Naive thymus-derived CD4-positive, alpha-beta T cell (primary cell): Measurements from ENCODE around the gene NCKAP1. TPM values are rescaled to one million over a fixed set of nuclear protein-coding genes. Genes with fewer than 3 reads are reported as not detected.

Experiments
- ATAC-seq: fragments of 150-1000 bp; cut with Tn5 transposase; 2 replicates; pipeline ENCODE4 v1.10.0; 2021; ENCODE audit warnings: mild to moderate bottlenecking, moderate library complexity
- CTCF ChIA-PET: fragments of 350-600 bp; sonication (Branson Sonifier 250); formaldehyde crosslinking; loops from one replicate; lab custom pipeline; 2021; ENCODE audit warnings: antibody characterized with exemption; lab: Charles Lee
- POLR2A ChIA-PET: fragments of 350-600 bp; sonication (Branson Sonifier 250); formaldehyde crosslinking; loops from one replicate; lab custom pipeline; 2021; ENCODE audit warnings: antibody characterized with exemption, inconsistent platforms; lab: Charles Lee
- DNase-seq, 9 donors: peaks; one replicate each; pipeline versions ENCODE4 v3.0.0 to v3.0.0-alpha.2; 2020 to 2022; ENCODE audit warnings: mixed read lengths in 1 of 9
- H3K27ac ChIP-seq: one replicate; pipeline ENCODE4 v1.7.0; 2013; ENCODE audit warnings: mild to moderate bottlenecking, low read depth, low read length, moderate library complexity
- H3K27me3 ChIP-seq, 2 donors: one replicate each; pipeline ENCODE4 v1.7.0; 2013; ENCODE audit warnings: low read length in 2 of 2, mild to moderate bottlenecking in 2 of 2, moderate library complexity in 2 of 2; ENCODE audit not compliant: control insufficient read depth in 2 of 2, insufficient read depth in 2 of 2
- H3K36me3 ChIP-seq, 3 experiments: 1 replicate in 2 of 3; 2 replicates in 1 of 3; pipeline ENCODE4 v1.7.0; 2013; ENCODE audit warnings: low read length in 3 of 3, mild to moderate bottlenecking in 3 of 3, moderate library complexity in 1 of 3; ENCODE audit not compliant: insufficient read depth in 3 of 3, control insufficient read depth in 2 of 3
- H3K4me1 ChIP-seq, 2 donors: one replicate each; pipeline ENCODE4 v1.7.0; 2013; ENCODE audit warnings: low read length in 2 of 2, mild to moderate bottlenecking in 2 of 2, moderate library complexity in 1 of 2; ENCODE audit not compliant: control insufficient read depth in 2 of 2, insufficient read depth in 2 of 2
- H3K4me3 ChIP-seq: 2 replicates; pipeline ENCODE4 v1.7.0; 2013; ENCODE audit warnings: mild to moderate bottlenecking, low read length
- H3K9me3 ChIP-seq, 3 experiments: 1 replicate in 2 of 3; 2 replicates in 1 of 3; pipeline ENCODE4 v1.7.0; 2013; ENCODE audit warnings: low read length in 3 of 3; ENCODE audit not compliant: control insufficient read depth in 2 of 3
- H3K27ac Mint-ChIP-seq, 9 donors: one replicate each; pipeline ENCODE4 v1.8.0; 2020 to 2022; ENCODE audit warnings: mixed read lengths in 9 of 9, mild to moderate bottlenecking in 8 of 9, moderate library complexity in 5 of 9, inconsistent platforms in 2 of 9
- H3K27me3 Mint-ChIP-seq, 5 donors: one replicate each; pipeline ENCODE4 v1.8.0; 2021 to 2022; ENCODE audit warnings: mixed read lengths in 5 of 5, mild to moderate bottlenecking in 1 of 5
- H3K36me3 Mint-ChIP-seq, 5 donors: one replicate each; pipeline ENCODE4 v1.8.0; 2020 to 2022; ENCODE audit warnings: mixed read lengths in 5 of 5, mild to moderate bottlenecking in 3 of 5, inconsistent platforms in 1 of 5
- H3K4me1 Mint-ChIP-seq, 7 donors: one replicate each; pipeline ENCODE4 v1.8.0; 2020 to 2022; ENCODE audit warnings: mixed read lengths in 7 of 7, mild to moderate bottlenecking in 3 of 7, inconsistent platforms in 1 of 7
- H3K4me3 Mint-ChIP-seq, 10 donors: one replicate each; pipeline ENCODE4 v1.8.0; 2020 to 2022; ENCODE audit warnings: mild to moderate bottlenecking in 10 of 10, mixed read lengths in 10 of 10, moderate library complexity in 6 of 10, inconsistent platforms in 2 of 10
- H3K9me3 Mint-ChIP-seq, 11 donors: one replicate each; pipeline ENCODE4 v1.8.0; 2020 to 2022; ENCODE audit warnings: mixed read lengths in 11 of 11, mild to moderate bottlenecking in 4 of 11, inconsistent platforms in 1 of 11, moderate library complexity in 1 of 11
- intact Hi-C, 2 donors: fragments of 100-400 bp; cut with micrococcal nuclease; formaldehyde crosslinking; loops; one replicate each; pipeline ENCODE4 v1.15.1; 2023
- polyA plus RNA-seq, 2 donors: library from polyadenylated mRNA; unstranded; fragments of 300-500 nt; fragmentation: Illumina TruSeq; gene quantifications; one replicate each; pipeline ENCODE4 v1.2.3, GENCODE V29; 2021
- total RNA-seq, 6 experiments: library from RNA in 5 of 6; stranded (reverse) in 5 of 6; gene quantifications; 1 replicate in 5 of 6; 2 replicates in 1 of 6; pipeline ENCODE4 v1.2.3 and lab custom pipeline; 2021 to 2026

The NCKAP1 gene
- total and polyA plus RNA-seq, 7 experiments from 2014 or later, result 0.31 to 4.1 (median 2.6) TPM

GRCh38 chr2:182920631-182921056, 117.6 kb downstream of the NCKAP1 start:
- DNase-seq (no peak), ATAC-seq (no peak)
- H3K4me1 ChIP-seq, result no peaks in the 10 kb centered on the region
- no peaks in the 10 kb centered on the region for H3K27me3 ChIP-seq
- ChIA-PET POLR2A (no interaction called here), CTCF (no interaction called here)
- intact Hi-C loops, result no loop called here
- Mint-ChIP-seq H3K27ac (no peak overlapping the region), H3K4me1 (peaks cover 0 to 3% (median 0%) of the 10 kb centered on the region in 7 donors), H3K4me3 (no peak overlapping the region), H3K9me3 (no peaks in the 10 kb centered on the region), H3K27me3 (no peaks in the 10 kb centered on the region), H3K36me3 (peaks cover 0 to 12% (median 4%) of the 10 kb centered on the region in 5 donors)
- no peak overlapping the region for H3K27ac ChIP-seq
- H3K36me3 ChIP-seq, result no peaks in the 10 kb centered on the region
- no peaks in the 10 kb centered on the region for H3K9me3 ChIP-seq
- no peak overlapping the region for H3K4me3 ChIP-seq

GRCh38 chr2:182920089-182920488, 118.2 kb downstream of the NCKAP1 start:
- Histone ChIP-seq H3K4me1 (no peaks in the 10 kb centered on the region), H3K27me3 (no peaks in the 10 kb centered on the region), H3K36me3 (no peaks in the 10 kb centered on the region), H3K9me3 (no peaks in the 10 kb centered on the region), H3K4me3 (no peak overlapping the region), H3K27ac (no peak overlapping the region)
- Mint-ChIP-seq H3K4me1 (peaks cover 0 to 3% (median 0%) of the 10 kb centered on the region in 7 donors), H3K36me3 (peaks cover 0 to 11% (median 4%) of the 10 kb centered on the region in 5 donors), H3K27me3 (no peaks in the 10 kb centered on the region), H3K9me3 (no peaks in the 10 kb centered on the region), H3K27ac (no peak overlapping the region), H3K4me3 (no peak overlapping the region)
- ChIA-PET CTCF (no interaction called here), POLR2A (no interaction called here)
- DNase-seq, result no peak
- intact Hi-C loops, result no loop called here
- ATAC-seq, result no peak

GRCh38 chr2:182918961-182919652, 119.2 kb downstream of the NCKAP1 start:
- Mint-ChIP-seq H3K27me3 (no peaks in the 10 kb centered on the region), H3K36me3 (peaks cover 0 to 10% (median 4%) of the 10 kb centered on the region in 5 donors), H3K4me3 (no peak overlapping the region), H3K9me3 (no peaks in the 10 kb centered on the region), H3K27ac (no peak overlapping the region), H3K4me1 (peaks cover 0 to 3% (median 0%) of the 10 kb centered on the region in 7 donors)
- H3K36me3 ChIP-seq, result no peaks in the 10 kb centered on the region
- ATAC-seq (no peak), DNase-seq (no peak)
- no peaks in the 10 kb centered on the region for H3K9me3 ChIP-seq
- H3K4me3 ChIP-seq, result no peak overlapping the region
- no peaks in the 10 kb centered on the region for H3K27me3 ChIP-seq
- POLR2A ChIA-PET, result no interaction called here
- CTCF ChIA-PET, result no interaction called here
- intact Hi-C loops, result no loop called here
- H3K4me1 ChIP-seq, result no peaks in the 10 kb centered on the region
- H3K27ac ChIP-seq, result no peak overlapping the region

- H3K36me3 Mint-ChIP-seq, result peaks cover 0 to 6% (median 3%) of the 10 kb centered on the region in 5 donors
- peaks cover 0 to 3% (median 0%) of the 10 kb centered on the region in 7 donors for H3K4me1 Mint-ChIP-seq
- no peaks in the 10 kb centered on the region for H3K4me1 ChIP-seq
- CTCF ChIA-PET, result no interaction called here
- POLR2A ChIA-PET, result no interaction called here
- H3K27me3 ChIP-seq, result no peaks in the 10 kb centered on the region
- H3K4me3 Mint-ChIP-seq, result no peak overlapping the region
- no peaks in the 10 kb centered on the region for H3K9me3 Mint-ChIP-seq
- DNase-seq (no peak), ATAC-seq (no peak)
- H3K36me3 ChIP-seq, result no peaks in the 10 kb centered on the region
- H3K27me3 Mint-ChIP-seq, result no peaks in the 10 kb centered on the region
- no peaks in the 10 kb centered on the region for H3K9me3 ChIP-seq
- H3K4me3 ChIP-seq, result no peak overlapping the region
- H3K27ac Mint-ChIP-seq, result no peak overlapping the region
- H3K27ac ChIP-seq, result no peak overlapping the region
- intact Hi-C loops, result no loop called here
Measured at GRCh38 chr2:182917924-182918323, 120.3 kb downstream of the NCKAP1 start.

GRCh38 chr2:182916417-182916816, 121.8 kb downstream of the NCKAP1 start:
- Mint-ChIP-seq H3K9me3 (no peaks in the 10 kb centered on the region), H3K27me3 (no peaks in the 10 kb centered on the region), H3K4me3 (no peak overlapping the region), H3K27ac (no peak overlapping the region), H3K4me1 (peaks cover 0 to 3% (median 0%) of the 10 kb centered on the region in 7 donors), H3K36me3 (peaks cover 0 to 8% (median 3%) of the 10 kb centered on the region in 5 donors)
- H3K4me3 ChIP-seq, result no peak overlapping the region
- H3K27ac ChIP-seq, result no peak overlapping the region
- CTCF ChIA-PET, result no interaction called here
- H3K9me3 ChIP-seq, result no peaks in the 10 kb centered on the region
- intact Hi-C loops, result no loop called here
- no peaks in the 10 kb centered on the region for H3K27me3 ChIP-seq
- DNase-seq (no peak), ATAC-seq (no peak)
- no peaks in the 10 kb centered on the region for H3K36me3 ChIP-seq
- POLR2A ChIA-PET, result no interaction called here
- no peaks in the 10 kb centered on the region for H3K4me1 ChIP-seq

- H3K36me3 Mint-ChIP-seq, result peaks cover 0 to 5% (median 0%) of the 10 kb centered on the region in 5 donors
- Histone ChIP-seq H3K27me3 (no peaks in the 10 kb centered on the region), H3K4me1 (no peaks in the 10 kb centered on the region), H3K4me3 (no peak overlapping the region), H3K36me3 (no peaks in the 10 kb centered on the region), H3K27ac (no peak overlapping the region), H3K9me3 (no peaks in the 10 kb centered on the region)
- ChIA-PET POLR2A (no interaction called here), CTCF (no interaction called here)
- no peak overlapping the region for H3K27ac Mint-ChIP-seq
- H3K9me3 Mint-ChIP-seq, result no peaks in the 10 kb centered on the region
- no peaks in the 10 kb centered on the region for H3K27me3 Mint-ChIP-seq
- no peak overlapping the region for H3K4me3 Mint-ChIP-seq
- peaks cover 0 to 3% (median 0%) of the 10 kb centered on the region in 7 donors for H3K4me1 Mint-ChIP-seq
- intact Hi-C loops, result no loop called here
- no peak for DNase-seq
- ATAC-seq, result no peak
Measured at GRCh38 chr2:182915369-182916326, 122.6 kb downstream of the NCKAP1 start.
